GM23338 (cell line): ENCODE measurements around the gene YTHDF2. TPM values are rescaled to one million over a fixed set of nuclear protein-coding genes. Genes with fewer than 3 reads are reported as not detected.
A peak's percentile ranks its signal among the peaks of the same experiment; 100 is the strongest.
"Not testable (repeated sequence)": the region's sequence is repeated elsewhere in the genome, so short reads cannot be mapped to it uniquely, and the experiment has no call there.

Source experiments
- ATAC-seq: fragments of 200-7000 bp; cut with Tn5 transposase; 3 replicates; pipeline ENCODE4 v1.9.1; 2020
- DNase-seq: peaks from one replicate; pipeline ENCODE4 v3.0.0-alpha.2; 2015; ENCODE audit warnings: low spot score
- H2AFZ ChIP-seq: fragments of 200-600 bp; sonication (generic); 2 replicates; pipeline ENCODE4 v1.8.0; 2016; ENCODE audit warnings: antibody characterized with exemption, mild to moderate bottlenecking, moderate library complexity
- H3F3A ChIP-seq: fragments of 200-600 bp; sonication (generic); replicated peaks from 2 replicates; pipeline ENCODE4 v1.8.0; 2017; ENCODE audit warnings: antibody characterized with exemption, mixed run types, low read depth
- H3K27ac ChIP-seq: fragments of 200-600 bp; sonication (generic); 2 replicates; pipeline ENCODE4 v1.6.1; 2016; ENCODE audit warnings: low read depth
- H3K27me3 ChIP-seq: fragments of 200-600 bp; sonication (generic); 2 replicates; pipeline ENCODE4 v1.8.0; 2016; ENCODE audit warnings: mild to moderate bottlenecking, mixed run types, moderate library complexity; ENCODE audit not compliant: insufficient read depth
- H3K36me3 ChIP-seq: fragments of 200-600 bp; sonication (generic); 2 replicates; pipeline ENCODE4 v1.8.0; 2016; ENCODE audit warnings: mild to moderate bottlenecking; ENCODE audit not compliant: insufficient read depth
- H3K4me1 ChIP-seq: fragments of 200-600 bp; sonication (generic); 2 replicates; pipeline ENCODE4 v1.8.0; 2016; ENCODE audit warnings: mild to moderate bottlenecking, moderate library complexity; ENCODE audit not compliant: insufficient read depth
- H3K4me2 ChIP-seq: fragments of 200-600 bp; sonication (generic); 2 replicates; pipeline ENCODE4 v1.7.1; 2017; ENCODE audit warnings: mixed run types
- H3K4me3 ChIP-seq: fragments of 200-600 bp; sonication (generic); 2 replicates; pipeline ENCODE4 v1.6.1; 2016; ENCODE audit warnings: mixed run types
- H3K79me2 ChIP-seq: fragments of 200-600 bp; sonication (generic); replicated peaks from 2 replicates; pipeline ENCODE4 v1.8.0; 2017; ENCODE audit warnings: mild to moderate bottlenecking; ENCODE audit not compliant: insufficient read depth
- H3K9me2 ChIP-seq: fragments of 200-600 bp; sonication (generic); 2 replicates; pipeline ENCODE4 v1.8.0; 2017; ENCODE audit not compliant: insufficient read depth
- H4K20me1 ChIP-seq: fragments of 200-600 bp; sonication (generic); replicated peaks from 2 replicates; pipeline ENCODE4 v1.8.0; 2017; ENCODE audit warnings: mild to moderate bottlenecking; ENCODE audit not compliant: insufficient read depth
- H3K27ac Mint-ChIP-seq: 2 replicates; pipeline ENCODE4 v1.8.0; 2020; ENCODE audit warnings: inconsistent platforms, mild to moderate bottlenecking, moderate library complexity, mixed read lengths
- H3K27me3 Mint-ChIP-seq: 3 replicates; pipeline ENCODE4 v1.8.0; 2022; ENCODE audit warnings: low read depth, mild to moderate bottlenecking, moderate library complexity, mixed read lengths, inconsistent platforms; ENCODE audit not compliant: insufficient read depth, poor library complexity
- H3K36me3 Mint-ChIP-seq: 3 replicates; pipeline ENCODE4 v1.8.0; 2021; ENCODE audit warnings: low read depth, mild to moderate bottlenecking, inconsistent platforms, moderate library complexity, mixed read lengths
- H3K4me1 Mint-ChIP-seq: 3 replicates; pipeline ENCODE4 v1.8.0; 2020; ENCODE audit warnings: mild to moderate bottlenecking, inconsistent platforms, mixed read lengths
- H3K4me3 Mint-ChIP-seq: 3 replicates; pipeline ENCODE4 v1.8.0; 2021; ENCODE audit warnings: moderate library complexity, mild to moderate bottlenecking, inconsistent platforms, mixed read lengths
- H3K9me3 Mint-ChIP-seq: 3 replicates; pipeline ENCODE4 v1.8.0; 2020; ENCODE audit warnings: moderate library complexity, mild to moderate bottlenecking, inconsistent platforms, mixed read lengths
- CREB1 ChIP-seq: fragments of 250-450 bp; sonication (Bioruptor Pico); IDR thresholded peaks from 2 replicates; pipeline ENCODE4 v1.5.0; 2020; ENCODE audit warnings: low read depth, mild to moderate bottlenecking, moderate library complexity
- CTCF ChIP-seq, 2 experiments: fragments of 200-600 bp in 1 of 2; sonication (generic) in 1 of 2; conservative IDR thresholded peaks; 2 replicates each; pipeline versions ENCODE4 v1.5.1 to v1.6.1; 2016 to 2017; ENCODE audit warnings: antibody characterized with exemption in 2 of 2, low read depth in 2 of 2, mild to moderate bottlenecking in 2 of 2, moderate library complexity in 1 of 2
- ETS1 ChIP-seq: IDR thresholded peaks from 2 replicates; pipeline ENCODE4 v1.6.1; 2016; ENCODE audit warnings: antibody characterized with exemption
- EZH2phosphoT487 ChIP-seq: fragments of 200-600 bp; sonication (generic); IDR thresholded peaks from one replicate; pipeline ENCODE4 v1.8.1; 2018; ENCODE audit warnings: antibody characterized with exemption; ENCODE audit not compliant: unreplicated experiment
- JUNB ChIP-seq: IDR thresholded peaks from one replicate; pipeline ENCODE4 v1.6.1; 2016; ENCODE audit warnings: antibody characterized with exemption; ENCODE audit not compliant: unreplicated experiment
- NANOG ChIP-seq: IDR thresholded peaks from 2 replicates; pipeline ENCODE4 v1.6.1; 2016; ENCODE audit warnings: antibody characterized with exemption, borderline replicate concordance
- POLR2AphosphoS5 ChIP-seq: IDR thresholded peaks from 2 replicates; pipeline ENCODE4 v1.6.1; 2016; ENCODE audit warnings: antibody characterized with exemption, low read depth
- REST ChIP-seq: IDR thresholded peaks from one replicate; pipeline ENCODE4 v1.6.1; 2018; ENCODE audit warnings: antibody characterized with exemption; ENCODE audit not compliant: unreplicated experiment
- ZNF114 ChIP-seq: fragments of 250-450 bp; sonication (Bioruptor Pico); IDR thresholded peaks from 2 replicates; pipeline ENCODE4 v1.5.0; 2020; ENCODE audit warnings: mild to moderate bottlenecking, moderate library complexity
- polyA plus RNA-seq: library from polyadenylated mRNA; unstranded; fragments of >200 nt; fragmentation: Nextera tagmentation; extraction: Ambion mirVana; gene quantifications from 2 replicates; pipeline ENCODE4 v1.2.1, GENCODE V29; 2016
- total RNA-seq: library from RNA; depleted of rRNA; stranded (reverse); fragments of >200 nt; shearing (Covaris generic); gene quantifications from 2 replicates; pipeline ENCODE4 v1.2.3, GENCODE V29; 2014

Gene YTHDF2
- total and polyA plus RNA-seq, 2 experiments from 2014 or later: 130 to 169 TPM

GRCh38 chr1:28750771-28751294 is 14.1 kb downstream of the YTHDF2 start:
- ATAC-seq, DNase-seq, H3K4me3 ChIP-seq, H3K27me3 ChIP-seq, H3K4me3 Mint-ChIP-seq, H3K9me3 Mint-ChIP-seq, H3K9me2 ChIP-seq, H2AFZ ChIP-seq, H3K27me3 Mint-ChIP-seq, H3K4me2 ChIP-seq, H3K27ac Mint-ChIP-seq: not testable (repeated sequence)
- peaks cover 23% of the 10 kb centered on the region for H3K36me3 ChIP-seq
- H4K20me1 ChIP-seq: peaks cover 86% of the 10 kb centered on the region
- peaks cover 100% of the 10 kb centered on the region for H3K79me2 ChIP-seq
- H3K4me1 ChIP-seq: peaks cover 58% of the 10 kb centered on the region
- Mint-ChIP-seq H3K4me1 (peaks cover 29% of the 10 kb centered on the region), H3K36me3 (peaks cover 64% of the 10 kb centered on the region)
- H3K27ac ChIP-seq: 0 out of 2 replicates have a peak overlapping the region, but pooled peaks have one; percentile 13
- H3F3A ChIP-seq: peaks cover 20% of the 10 kb centered on the region; the same call in 1 of the 2 replicates

- Mint-ChIP-seq H3K27ac (no peak overlapping the region), H3K27me3 (peaks cover 9% of the 10 kb centered on the region), H3K4me3 (no peak overlapping the region), H3K4me1 (peaks cover 26% of the 10 kb centered on the region), H3K36me3 (peaks cover 57% of the 10 kb centered on the region), H3K9me3 (no peaks in the 10 kb centered on the region)
- 0 out of 2 replicates have a peak overlapping the region, but pooled peaks have one; percentile 13 for H3K27ac ChIP-seq
- no peaks in the 10 kb centered on the region for H3K27me3 ChIP-seq
- H3K79me2 ChIP-seq: peaks cover 100% of the 10 kb centered on the region
- DNase-seq: no peak
- no peaks in the 10 kb centered on the region for H3K9me2 ChIP-seq
- peaks cover 18% of the 10 kb centered on the region for H3K36me3 ChIP-seq
- no peak for ATAC-seq
- H4K20me1 ChIP-seq: peaks cover 86% of the 10 kb centered on the region
- peaks cover 59% of the 10 kb centered on the region for H3K4me1 ChIP-seq
- H3K4me3 ChIP-seq: no peak overlapping the region
- no peak overlapping the region for H3K4me2 ChIP-seq
- no peak overlapping the region for H2AFZ ChIP-seq
- peaks cover 25% of the 10 kb centered on the region; the same call in 1 of the 2 replicates for H3F3A ChIP-seq
- no peak for TF ChIP-seq REST
- no peak for TF ChIP-seq ZNF114
- TF ChIP-seq CREB1 (CRISPR knock-in tag): no peak
- no peak for TF ChIP-seq CTCF (conservative IDR thresholded peaks at IDR 0.05; ENCODE audit: low read depth in 2 of 2)
- no peak for TF ChIP-seq EZH2phosphoT487
- no peak for TF ChIP-seq JUNB
- no peak for TF ChIP-seq ETS1
- TF ChIP-seq NANOG: no peak
- TF ChIP-seq POLR2AphosphoS5: no peak
These were observed 14.7 kb downstream of the YTHDF2 start for GRCh38 chr1:28751315-28752060.
